UCSD-AML1 (cell line): ENCODE data around the gene MARCKS.

Source experiments
- DNase-seq: peaks from one replicate; lab custom pipeline; 2025; ENCODE audit not compliant: unreplicated experiment; lab: John Stamatoyannopoulos, UW

Gene MARCKS, protein sequence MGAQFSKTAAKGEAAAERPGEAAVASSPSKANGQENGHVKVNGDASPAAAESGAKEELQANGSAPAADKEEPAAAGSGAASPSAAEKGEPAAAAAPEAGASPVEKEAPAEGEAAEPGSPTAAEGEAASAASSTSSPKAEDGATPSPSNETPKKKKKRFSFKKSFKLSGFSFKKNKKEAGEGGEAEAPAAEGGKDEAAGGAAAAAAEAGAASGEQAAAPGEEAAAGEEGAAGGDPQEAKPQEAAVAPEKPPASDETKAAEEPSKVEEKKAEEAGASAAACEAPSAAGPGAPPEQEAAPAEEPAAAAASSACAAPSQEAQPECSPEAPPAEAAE

GRCh38 chr6:113856625-113857555, at the start of gene MARCKS:
TSS of gene MARCKS (plus strand) at chr6:113857345. CDS start at chr6:113857746, 401 bp downstream.
- peak; percentile 49 for DNase-seq

DNA sequence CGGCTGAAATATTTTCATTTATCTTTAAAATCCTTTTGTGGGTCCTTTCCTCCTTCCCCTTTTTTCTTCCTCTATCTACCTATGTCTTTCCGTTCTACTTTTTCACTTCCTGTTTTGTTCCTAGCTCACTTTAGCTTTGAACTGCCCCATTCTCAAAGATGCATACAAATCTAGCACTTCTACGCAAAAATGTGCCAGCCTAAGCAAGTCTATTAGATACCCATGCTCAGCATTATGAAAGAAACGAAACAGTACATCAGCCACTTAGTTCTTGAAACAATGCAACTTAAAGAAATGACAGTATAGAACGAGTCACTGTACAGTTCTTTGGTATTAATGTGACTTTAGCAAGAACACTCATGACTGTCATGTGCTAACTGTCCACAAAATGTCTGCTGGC, 47.3 kb upstream of the MARCKS start:
- no peak for DNase-seq

DNA sequence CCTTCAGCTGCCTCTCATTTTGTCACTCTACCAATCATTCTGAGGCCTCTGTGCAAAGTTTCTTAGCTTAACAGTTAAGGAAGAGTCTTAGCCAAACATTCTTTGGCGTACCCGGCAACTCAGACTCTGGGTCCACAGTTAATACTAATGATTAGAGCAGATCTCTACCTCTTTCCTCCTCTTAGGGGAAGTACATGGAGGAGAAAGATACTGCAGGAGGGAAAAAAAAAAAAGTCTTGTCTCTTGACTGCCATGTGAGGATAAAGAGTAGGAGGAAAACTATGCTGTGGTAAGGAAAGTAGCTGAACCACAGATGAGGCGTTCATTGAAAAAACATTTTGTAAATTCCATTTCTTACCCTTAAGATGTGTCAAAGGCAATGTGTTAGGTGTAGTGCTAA, 44.0 kb upstream of the MARCKS start:
- DNase-seq, result no peak

DNA sequence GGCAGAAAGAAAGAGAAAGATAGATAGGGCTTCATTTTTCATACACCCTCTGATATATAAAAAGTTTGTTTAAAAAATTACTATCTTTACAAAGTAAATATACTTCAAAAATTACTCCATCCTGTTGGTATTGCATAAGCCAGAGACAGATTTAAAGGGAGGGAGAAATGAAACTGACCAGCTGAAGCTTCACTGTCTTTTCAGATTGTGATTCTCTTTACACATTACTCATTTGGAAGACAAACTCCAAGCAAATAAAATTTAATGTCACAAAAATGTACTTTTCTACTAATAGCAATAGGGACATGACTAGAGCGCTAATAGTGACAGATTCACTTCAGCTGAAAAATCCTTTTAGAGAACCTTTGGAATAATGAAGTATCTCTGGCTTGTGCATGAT, 38.6 kb upstream of the MARCKS start:
- DNase-seq, result no peak

GRCh38 chr6:113819169-113819830, 37.8 kb upstream of the MARCKS start:
- DNase-seq, result no peak

- DNase-seq, result no peak
These were observed 36.4 kb upstream of the MARCKS start for GRCh38 chr6:113820761-113821160.

DNA sequence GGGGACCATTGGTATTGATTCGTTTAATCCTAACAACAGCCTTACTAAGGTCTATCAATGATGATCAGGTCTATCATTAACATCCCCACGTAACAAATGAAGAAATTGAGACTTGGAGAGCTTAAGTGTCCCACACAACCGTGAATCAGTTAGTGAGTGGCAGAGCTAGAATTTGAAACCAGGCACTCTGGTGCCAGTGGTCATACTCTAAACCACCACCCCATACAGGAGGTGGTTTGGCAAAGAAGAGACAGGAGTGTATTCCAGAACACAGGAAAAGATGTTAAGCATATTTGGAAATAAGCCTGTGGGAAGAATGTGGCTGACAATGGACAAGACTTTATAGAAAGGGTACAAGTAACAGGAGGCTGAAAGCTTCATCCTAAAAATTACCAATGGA, 35.7 kb upstream of the MARCKS start:
- no peak for DNase-seq

- no peak for DNase-seq
These were observed 33.2 kb upstream of the MARCKS start for GRCh38 chr6:113823916-113824315.

DNA sequence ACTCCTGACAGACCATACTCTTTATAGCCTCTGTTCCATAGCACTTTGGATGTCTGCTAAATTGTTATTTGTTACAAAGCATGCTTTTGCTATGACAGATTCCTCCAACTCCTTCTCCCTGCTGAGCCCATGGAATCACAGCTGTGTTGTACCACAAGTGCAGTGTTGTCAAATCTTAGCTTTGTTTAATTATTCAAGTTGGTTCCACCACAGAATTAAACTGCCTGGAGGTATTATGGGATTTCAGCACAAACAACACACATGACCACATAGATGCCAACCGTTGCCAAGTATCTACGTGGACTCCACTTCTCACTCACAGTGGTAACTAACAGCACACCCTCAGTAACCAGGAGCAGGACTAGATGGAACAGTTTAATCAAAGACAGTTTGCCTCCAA, 32.7 kb upstream of the MARCKS start:
- no peak for DNase-seq

DNA sequence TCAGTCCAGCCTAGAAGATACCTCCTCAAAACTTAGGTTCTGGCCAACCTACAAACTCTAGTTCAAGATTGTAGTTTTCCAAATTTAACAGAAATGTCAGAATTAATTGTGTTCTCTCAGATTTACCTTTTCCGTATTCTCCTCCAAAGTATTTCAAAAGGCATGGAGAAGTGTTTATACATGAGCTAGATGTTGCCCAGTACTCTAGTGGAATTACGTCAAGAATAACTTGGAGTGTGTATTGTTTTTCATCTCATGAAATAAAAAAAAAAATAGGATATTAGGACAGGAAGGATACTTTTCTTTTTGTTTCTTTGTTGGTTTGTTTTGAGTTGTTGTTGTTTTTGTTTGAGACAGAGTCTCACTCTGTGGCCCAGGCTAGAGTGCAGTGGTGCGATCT, 32.3 kb upstream of the MARCKS start:
- no peak for DNase-seq

- DNase-seq, result no peak
These were observed 31.4 kb upstream of the MARCKS start for GRCh38 chr6:113825781-113826180.

GRCh38 chr6:113828984-113829695, 28.0 kb upstream of the MARCKS start:
- DNase-seq, result no peak

DNA sequence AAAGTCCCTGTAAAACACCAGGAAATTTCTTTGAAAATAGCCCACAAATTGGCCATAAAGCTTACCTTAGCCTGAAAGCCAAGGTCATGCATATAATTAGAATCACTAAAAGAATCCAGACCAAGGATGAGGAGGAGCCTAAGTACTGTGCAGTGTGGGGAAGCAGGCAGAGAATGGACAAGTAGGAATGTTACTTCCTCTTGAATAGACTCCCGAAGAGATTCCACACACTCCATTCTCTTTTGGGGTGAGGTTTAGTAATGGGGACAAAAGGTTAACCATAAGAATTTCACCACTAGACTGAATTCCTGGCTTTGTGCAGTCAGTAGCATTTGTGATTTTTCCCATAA, 27.5 kb upstream of the MARCKS start:
- DNase-seq, result no peak

GRCh38 chr6:113830140-113830539, 27.0 kb upstream of the MARCKS start:
- DNase-seq, result no peak

DNA sequence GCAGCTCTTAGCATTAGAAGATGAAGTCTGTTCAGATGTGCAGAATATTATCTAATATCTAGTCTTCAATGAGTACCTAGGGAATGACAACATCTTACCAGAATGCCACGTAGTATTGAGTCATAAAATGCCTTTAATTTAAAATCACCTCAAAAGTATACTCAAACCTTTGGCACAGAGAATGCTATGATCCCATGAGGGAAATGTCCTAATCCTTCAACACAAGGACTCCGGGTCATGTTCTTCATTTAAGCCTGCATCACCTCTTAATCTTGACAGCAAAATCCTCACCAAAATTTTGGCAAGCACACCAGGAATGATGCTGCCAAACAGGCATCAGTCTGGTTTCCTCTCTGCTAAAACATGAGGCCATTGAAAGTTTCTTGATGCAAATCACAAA, 23.6 kb upstream of the MARCKS start:
- DNase-seq, result no peak

DNA sequence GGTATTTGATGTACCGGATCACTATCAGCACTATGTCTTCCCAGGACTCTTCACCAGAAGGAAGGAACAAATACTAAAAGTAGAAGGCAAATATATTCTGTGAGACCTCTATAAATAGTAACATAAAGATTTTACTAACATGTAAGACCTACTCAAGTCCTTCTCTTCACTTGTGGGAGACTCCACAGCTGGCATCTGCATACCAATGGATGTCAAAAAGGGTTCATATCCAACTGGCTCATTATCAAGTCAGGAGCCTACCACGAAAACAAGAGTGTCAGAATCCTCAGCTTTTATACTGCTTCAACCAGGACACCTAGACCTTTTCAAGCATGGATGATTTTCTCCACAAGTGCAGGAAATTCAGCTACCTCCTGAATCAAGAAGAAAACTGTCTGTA, 20.0 kb upstream of the MARCKS start:
- DNase-seq, result no peak

- DNase-seq, result no peak
These were observed 15.0 kb upstream of the MARCKS start for GRCh38 chr6:113842165-113842564.

GRCh38 chr6:113843500-113844073, 13.6 kb upstream of the MARCKS start:
- DNase-seq, result no peak

- no peak for DNase-seq
These were observed 10.6 kb upstream of the MARCKS start for GRCh38 chr6:113846577-113846976.

DNA sequence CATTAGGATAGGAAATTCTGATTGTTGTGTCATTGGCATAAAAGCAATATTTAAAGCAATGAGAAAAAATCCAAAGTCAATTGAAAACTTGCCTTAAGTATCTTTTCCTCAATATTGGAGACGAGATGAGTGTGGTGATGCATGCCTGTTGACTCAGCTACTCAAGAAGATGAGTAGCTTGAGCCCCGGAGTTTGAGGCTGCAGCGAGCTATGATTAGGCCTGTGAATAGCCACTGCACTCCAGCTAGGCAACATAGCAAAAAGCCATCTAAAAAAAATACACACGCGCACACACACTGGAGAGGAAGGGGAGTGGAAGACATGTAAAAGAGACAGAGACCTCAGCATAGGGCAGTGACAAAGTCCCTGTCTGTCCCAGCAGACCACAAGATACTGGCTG, 9.7 kb upstream of the MARCKS start:
- DNase-seq, result no peak

GRCh38 chr6:113848280-113848679, 8.9 kb upstream of the MARCKS start:
- no peak for DNase-seq
